H1 (cell line): ENCODE measurements around the gene TP53RK.

Experiments
- CTCF ChIP-seq, 3 experiments: IDR thresholded peaks; 1 replicate in 2 of 3; 2 replicates in 1 of 3; pipeline versions ENCODE4 v1.5.1 to v1.6.1; 2011; ENCODE audit warnings: low read length in 3 of 3, mild to moderate bottlenecking in 3 of 3, inconsistent platforms in 2 of 3, low read depth in 1 of 3, moderate library complexity in 1 of 3; ENCODE audit not compliant: insufficient read depth in 1 of 3; ENCODE audit errors: control extremely low read depth in 1 of 3
- EGR1 ChIP-seq: IDR thresholded peaks from 2 replicates; pipeline ENCODE4 v1.6.1; 2011; ENCODE audit warnings: low read depth, low read length, borderline replicate concordance
- EP300 ChIP-seq, 2 experiments: IDR thresholded peaks; 1 replicate in 1 of 2; 2 replicates in 1 of 2; pipeline ENCODE4 v1.6.1; 2011 to 2012; ENCODE audit warnings: low read depth in 2 of 2, low read length in 2 of 2, mild to moderate bottlenecking in 2 of 2, borderline replicate concordance in 1 of 2, inconsistent platforms in 1 of 2, moderate library complexity in 1 of 2
- HDAC2 ChIP-seq, 2 experiments: fragments of 300-600 bp in 1 of 2; sonication (generic) in 1 of 2; IDR thresholded peaks; 2 replicates each; pipeline ENCODE4 v1.6.1; 2011 to 2012; ENCODE audit warnings: low read depth in 2 of 2, low read length in 2 of 2, mild to moderate bottlenecking in 2 of 2, moderate library complexity in 2 of 2, borderline replicate concordance in 1 of 2, inconsistent platforms in 1 of 2
- JUN ChIP-seq: IDR thresholded peaks from 2 replicates; pipeline ENCODE4 v1.6.1; 2011; ENCODE audit warnings: low read depth, mild to moderate bottlenecking, improper control_type of control experiment, low read length
- JUND ChIP-seq: IDR thresholded peaks from 2 replicates; pipeline ENCODE4 v1.6.1; 2011; ENCODE audit warnings: mild to moderate bottlenecking, improper control_type of control experiment, low read length
- MAFK ChIP-seq: IDR thresholded peaks from 2 replicates; pipeline ENCODE4 v1.6.1; 2012; ENCODE audit warnings: low read depth, mild to moderate bottlenecking, improper control_type of control experiment, low read length
- MAX ChIP-seq: IDR thresholded peaks from 2 replicates; pipeline ENCODE4 v1.6.1; 2012; ENCODE audit warnings: inconsistent platforms
- POLR2A ChIP-seq, 2 experiments: IDR thresholded peaks; 1 replicate in 1 of 2; 2 replicates in 1 of 2; pipeline ENCODE4 v1.6.1; 2011; ENCODE audit warnings: low read depth in 2 of 2, low read length in 2 of 2, mild to moderate bottlenecking in 2 of 2; ENCODE audit errors: control extremely low read depth in 1 of 2
- RFX5 ChIP-seq: IDR thresholded peaks from 2 replicates; pipeline ENCODE4 v1.6.1; 2011; ENCODE audit warnings: low read depth, low read length, improper control_type of control experiment, borderline replicate concordance
- SUZ12 ChIP-seq: fragments of 200-600 bp; sonication (generic); IDR thresholded peaks from 2 replicates; pipeline ENCODE4 v1.6.1; 2012; ENCODE audit warnings: mild to moderate bottlenecking, inconsistent platforms, low read length, moderate library complexity, mixed read lengths
- TCF12 ChIP-seq: IDR thresholded peaks from 2 replicates; pipeline ENCODE4 v1.6.1; 2011; ENCODE audit warnings: low read depth, mild to moderate bottlenecking, low read length
- TEAD4 ChIP-seq: IDR thresholded peaks from 2 replicates; pipeline ENCODE4 v1.6.1; 2012; ENCODE audit warnings: low read depth, low read length, inconsistent platforms, mixed read lengths

GRCh38 chr20:46705378-46705729 lies 16.1 kb upstream of the TP53RK start:
- TF ChIP-seq MAX: no peak
- no peak for TF ChIP-seq RFX5
- no peak for TF ChIP-seq HDAC2 (IDR thresholded peaks at IDR 0.05; ENCODE audit: borderline replicate concordance in 1 of 2, low read depth in 2 of 2, low read length in 2 of 2)
- no peak for TF ChIP-seq JUN
- no peak for TF ChIP-seq CTCF (IDR thresholded peaks at IDR 0.05; ENCODE audit: control extremely low read depth in 1 of 3, insufficient read depth in 1 of 3, low read depth in 1 of 3, low read length in 3 of 3)
- TF ChIP-seq EGR1: no peak
- no peak for TF ChIP-seq JUND
- no peak for TF ChIP-seq SUZ12
- no peak for TF ChIP-seq EP300 (IDR thresholded peaks at IDR 0.05; ENCODE audit: borderline replicate concordance in 1 of 2, low read depth in 2 of 2, low read length in 2 of 2)
- no peak for TF ChIP-seq POLR2A (IDR thresholded peaks at IDR 0.05; ENCODE audit: control extremely low read depth in 1 of 2, low read depth in 2 of 2, low read length in 2 of 2)
- TF ChIP-seq TCF12: no peak
- TF ChIP-seq MAFK: no peak
- no peak for TF ChIP-seq TEAD4
